T-helper 2 cell treated with Interferon-gamma antibody and Interleukin-4, amounts not matched to agents 5 μg/mL and 100 μg/mL, for 36 hours (primary cell): Measurements from ENCODE around the gene S100Z.
"Not testable (repeated sequence)": the region's sequence is repeated elsewhere in the genome, so short reads cannot be mapped to it uniquely, and the experiment has no call there.

Source experiments
- DNase-seq: peaks from one replicate; pipeline ENCODE4 v3.0.0; 2021; ENCODE audit warnings: low spot score
- H3K27ac Mint-ChIP-seq: one replicate; pipeline ENCODE4 v1.8.0; 2021; ENCODE audit warnings: mild to moderate bottlenecking, mixed read lengths
- H3K27me3 Mint-ChIP-seq: one replicate; pipeline ENCODE4 v1.8.0; 2021; ENCODE audit warnings: low read depth, mixed read lengths
- H3K36me3 Mint-ChIP-seq: one replicate; pipeline ENCODE4 v1.8.0; 2021; ENCODE audit warnings: low read depth, mixed read lengths
- H3K4me1 Mint-ChIP-seq: one replicate; pipeline ENCODE4 v1.8.0; 2021; ENCODE audit warnings: low read depth, mixed read lengths
- H3K4me3 Mint-ChIP-seq: one replicate; pipeline ENCODE4 v1.8.0; 2022; ENCODE audit warnings: mild to moderate bottlenecking, moderate library complexity, mixed read lengths
- H3K9me3 Mint-ChIP-seq: one replicate; pipeline ENCODE4 v1.8.0; 2021; ENCODE audit warnings: mixed read lengths

The S100Z gene

GRCh38 chr5:76930083-76930482, 80.3 kb downstream of the S100Z start:
- Mint-ChIP-seq H3K4me1 (no peaks in the 10 kb centered on the region), H3K27ac (no peak overlapping the region), H3K36me3 (no peaks in the 10 kb centered on the region)

DNA sequence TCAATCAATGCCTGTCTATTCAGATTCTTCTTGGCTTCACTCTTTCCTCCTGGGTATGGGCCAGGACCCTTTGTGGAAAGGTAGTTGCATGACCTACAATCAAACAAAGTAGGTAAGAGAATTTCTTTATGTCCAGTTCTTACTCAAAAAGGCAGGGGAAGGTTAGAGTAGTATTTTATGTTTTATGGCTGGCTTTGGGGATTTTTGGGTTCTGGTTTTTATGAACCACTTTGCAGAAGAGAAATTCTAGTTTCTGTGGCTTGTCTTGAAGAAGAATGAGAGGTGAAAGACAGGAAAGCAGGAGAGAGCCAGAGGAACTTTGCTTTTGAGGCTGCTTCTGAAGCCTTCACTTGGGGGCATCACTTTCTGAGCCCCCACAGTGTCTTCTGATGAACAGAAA, 88.4 kb downstream of the S100Z start:
- H3K27me3 Mint-ChIP-seq: peaks cover 7% of the 10 kb centered on the region
- DNase-seq: no peak
- no peak overlapping the region for H3K4me3 Mint-ChIP-seq
- H3K4me1 Mint-ChIP-seq: no peaks in the 10 kb centered on the region
- no peak overlapping the region for H3K27ac Mint-ChIP-seq
- no peaks in the 10 kb centered on the region for H3K9me3 Mint-ChIP-seq
- no peaks in the 10 kb centered on the region for H3K36me3 Mint-ChIP-seq

More at GRCh38 chr5:76930083-76930482, 80.3 kb downstream of the S100Z start:
- no peak for DNase-seq
- H3K9me3 Mint-ChIP-seq: no peaks in the 10 kb centered on the region
- H3K27me3 Mint-ChIP-seq: peaks cover 19% of the 10 kb centered on the region
- no peak overlapping the region for H3K4me3 Mint-ChIP-seq

GRCh38 chr5:76941000-76941399, 91.2 kb downstream of the S100Z start:
- H3K9me3 Mint-ChIP-seq: no peaks in the 10 kb centered on the region
- no peak for DNase-seq
- peaks cover 25% of the 10 kb centered on the region for H3K27me3 Mint-ChIP-seq
- H3K27ac Mint-ChIP-seq: no peak overlapping the region
- no peaks in the 10 kb centered on the region for H3K36me3 Mint-ChIP-seq
- H3K4me1 Mint-ChIP-seq: no peaks in the 10 kb centered on the region
- H3K4me3 Mint-ChIP-seq: no peak overlapping the region

DNA sequence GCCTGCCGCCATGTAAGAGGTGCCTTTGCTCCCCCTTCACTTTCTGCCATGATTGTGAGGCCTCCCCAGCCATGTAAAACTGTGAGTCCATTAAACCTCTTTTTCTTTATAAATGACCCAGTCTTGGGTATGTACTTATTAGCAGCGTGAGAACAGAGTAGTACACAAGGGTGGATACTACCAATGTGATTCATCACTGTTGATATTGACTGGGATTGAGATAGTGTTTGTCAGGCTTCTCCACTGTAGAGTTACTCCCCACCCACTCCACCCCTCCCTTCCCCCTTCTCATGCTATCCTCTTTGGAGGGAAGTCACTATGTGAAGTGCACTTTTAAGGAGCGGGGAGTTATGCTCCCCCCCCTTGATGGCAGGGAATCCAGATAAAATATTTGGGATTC, 91.6 kb downstream of the S100Z start:
- Mint-ChIP-seq H3K4me1 (no peaks in the 10 kb centered on the region), H3K9me3 (no peaks in the 10 kb centered on the region), H3K36me3 (no peaks in the 10 kb centered on the region), H3K27me3 (peaks cover 29% of the 10 kb centered on the region), H3K4me3 (no peak overlapping the region), H3K27ac (no peak overlapping the region)
- no peak for DNase-seq

- Mint-ChIP-seq H3K4me1 (no peaks in the 10 kb centered on the region), H3K4me3 (no peak overlapping the region), H3K9me3 (no peaks in the 10 kb centered on the region), H3K27ac (no peak overlapping the region), H3K36me3 (no peaks in the 10 kb centered on the region), H3K27me3 (peaks cover 34% of the 10 kb centered on the region)
- DNase-seq: no peak
Observed at GRCh38 chr5:76942581-76942980, 92.8 kb downstream of the S100Z start.

- Mint-ChIP-seq H3K4me1 (no peaks in the 10 kb centered on the region), H3K27me3 (peaks cover 36% of the 10 kb centered on the region), H3K36me3 (no peaks in the 10 kb centered on the region), H3K9me3 (no peaks in the 10 kb centered on the region), H3K27ac (no peak overlapping the region), H3K4me3 (no peak overlapping the region)
- DNase-seq: no peak
Observed at GRCh38 chr5:76943006-76943405, 93.2 kb downstream of the S100Z start.

- Mint-ChIP-seq H3K4me1 (no peaks in the 10 kb centered on the region), H3K36me3 (no peaks in the 10 kb centered on the region), H3K4me3 (no peak overlapping the region), H3K27ac (no peak overlapping the region), H3K9me3 (no peaks in the 10 kb centered on the region), H3K27me3 (peaks cover 45% of the 10 kb centered on the region)
- DNase-seq: no peak
Observed at GRCh38 chr5:76944638-76945037, 94.8 kb downstream of the S100Z start.

DNA sequence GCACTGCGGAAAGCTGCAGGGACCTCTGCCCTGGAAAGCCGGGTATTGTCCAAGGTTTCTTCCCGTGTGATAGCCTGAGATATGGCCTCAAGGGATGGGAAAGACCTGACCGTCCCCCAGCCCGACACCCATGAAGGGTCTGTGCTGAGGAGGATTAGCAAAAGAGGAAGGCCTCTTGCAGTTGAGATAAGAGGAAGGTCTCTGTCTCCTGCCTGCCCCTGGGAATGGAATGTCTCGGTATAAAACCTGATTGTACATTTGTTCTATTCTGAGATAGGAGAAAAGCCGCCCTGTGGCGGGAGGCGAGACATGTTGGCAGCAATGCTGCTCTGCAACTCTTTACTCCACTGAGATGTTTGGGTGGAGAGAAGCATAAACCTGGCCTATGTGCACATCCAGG, 95.4 kb downstream of the S100Z start:
- H3K4me1 Mint-ChIP-seq, H3K4me3 Mint-ChIP-seq, DNase-seq, H3K27ac Mint-ChIP-seq, H3K36me3 Mint-ChIP-seq, H3K9me3 Mint-ChIP-seq: not testable (repeated sequence)
- peaks cover 49% of the 10 kb centered on the region for H3K27me3 Mint-ChIP-seq

GRCh38 chr5:76946090-76946489, 96.3 kb downstream of the S100Z start:
- no peaks in the 10 kb centered on the region for H3K4me1 Mint-ChIP-seq
- H3K27me3 Mint-ChIP-seq: peaks cover 58% of the 10 kb centered on the region
- no peak overlapping the region for H3K4me3 Mint-ChIP-seq
- H3K36me3 Mint-ChIP-seq: no peaks in the 10 kb centered on the region
- DNase-seq: no peak
- no peak overlapping the region for H3K27ac Mint-ChIP-seq
- no peaks in the 10 kb centered on the region for H3K9me3 Mint-ChIP-seq

DNA sequence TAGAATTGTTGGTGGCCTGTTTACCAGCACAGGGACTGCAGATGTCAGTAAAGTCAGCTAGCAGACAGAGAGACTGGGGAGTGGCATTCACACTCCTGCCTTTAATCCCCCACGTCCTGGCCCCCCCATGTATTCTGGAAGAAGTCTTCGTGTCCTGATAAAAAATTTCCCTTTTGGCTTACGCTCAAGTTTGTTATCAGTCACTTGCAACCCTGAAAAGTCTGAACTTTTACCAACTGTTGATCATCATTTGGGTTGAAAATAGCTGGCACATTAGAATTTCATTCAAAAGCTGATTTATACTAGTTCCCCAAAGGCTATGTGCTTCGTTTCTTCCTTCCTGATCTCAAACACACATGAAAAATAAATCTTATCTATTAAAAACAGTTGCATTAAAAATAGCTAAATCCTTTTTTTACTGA, 97.3 kb downstream of the S100Z start:
- no peak for DNase-seq
- no peaks in the 10 kb centered on the region for H3K36me3 Mint-ChIP-seq
- H3K4me1 Mint-ChIP-seq: no peaks in the 10 kb centered on the region
- H3K27ac Mint-ChIP-seq: no peak overlapping the region
- H3K4me3 Mint-ChIP-seq: no peak overlapping the region
- H3K9me3 Mint-ChIP-seq: no peaks in the 10 kb centered on the region
- H3K27me3 Mint-ChIP-seq: peaks cover 63% of the 10 kb centered on the region

- no peaks in the 10 kb centered on the region for H3K9me3 Mint-ChIP-seq
- H3K27me3 Mint-ChIP-seq: peaks cover 67% of the 10 kb centered on the region
- H3K4me3 Mint-ChIP-seq: peak within 1 kb of the TSS; percentile 18
- H3K36me3 Mint-ChIP-seq: no peaks in the 10 kb centered on the region
- no peak for DNase-seq
- no peaks in the 10 kb centered on the region for H3K4me1 Mint-ChIP-seq
- H3K27ac Mint-ChIP-seq: no peak within 1 kb of the TSS
Observed at GRCh38 chr5:76952795-76953536, 103.2 kb downstream of the S100Z start, which contains the start of gene CRHBP. Gene CRHBP, plus strand, starts transcription at chr5:76953045. Its CDS starts 90 bp downstream, at chr5:76953135.

DNA sequence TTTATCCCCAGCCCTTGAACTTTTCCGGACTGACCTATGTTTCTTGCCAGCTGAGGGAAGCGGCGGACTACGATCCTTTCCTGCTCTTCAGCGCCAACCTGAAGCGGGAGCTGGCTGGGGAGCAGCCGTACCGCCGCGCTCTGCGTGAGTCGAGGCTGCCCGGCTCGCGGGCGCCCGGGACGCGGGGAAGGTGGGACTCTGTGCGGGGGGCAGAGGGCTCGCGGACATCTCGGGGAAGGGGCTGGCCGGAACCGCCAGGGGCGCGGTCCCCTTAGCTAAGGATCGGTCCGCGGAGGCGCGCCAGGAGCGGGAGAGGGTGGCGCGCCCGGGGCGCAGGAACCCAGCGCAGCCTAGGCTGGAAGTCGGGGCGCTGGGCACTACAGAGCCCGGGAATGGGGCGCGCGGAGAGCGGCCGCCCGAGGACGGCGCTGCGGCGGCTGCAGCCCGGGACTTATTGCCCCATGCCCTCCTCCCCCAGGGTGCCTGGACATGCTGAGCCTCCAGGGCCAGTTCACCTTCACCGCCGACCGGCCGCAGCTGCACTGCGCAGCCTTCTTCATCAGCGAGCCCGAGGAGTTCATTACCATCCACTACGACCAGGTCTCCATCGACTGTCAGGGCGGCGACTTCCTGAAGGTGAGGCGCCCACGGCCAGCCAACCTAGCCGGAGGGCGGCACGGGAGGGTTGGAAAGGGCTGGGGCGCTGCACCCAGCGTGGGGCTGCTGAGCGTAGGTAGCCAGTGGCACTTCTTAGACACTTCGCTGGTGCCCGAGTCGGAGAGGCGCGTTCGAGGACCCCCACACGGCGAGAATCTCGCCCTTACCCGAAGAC, 104.0 kb downstream of the S100Z start:
- Mint-ChIP-seq H3K4me3 (peak overlapping the region; percentile 18), H3K4me1 (peaks cover under 1% of the 10 kb centered on the region), H3K36me3 (peaks cover 1% of the 10 kb centered on the region), H3K9me3 (no peaks in the 10 kb centered on the region), H3K27ac (no peak overlapping the region), H3K27me3 (peaks cover 66% of the 10 kb centered on the region)
- no peak for DNase-seq

- Mint-ChIP-seq H3K9me3 (no peaks in the 10 kb centered on the region), H3K27ac (no peak overlapping the region), H3K4me1 (peaks cover 6% of the 10 kb centered on the region), H3K36me3 (peaks cover 1% of the 10 kb centered on the region), H3K27me3 (peaks cover 68% of the 10 kb centered on the region), H3K4me3 (peak overlapping the region; percentile 18)
- DNase-seq: no peak
Observed at GRCh38 chr5:76954383-76954763, 104.6 kb downstream of the S100Z start.

- Mint-ChIP-seq H3K4me1 (peaks cover 18% of the 10 kb centered on the region), H3K4me3 (no peak overlapping the region), H3K27ac (no peak overlapping the region), H3K36me3 (peaks cover 1% of the 10 kb centered on the region), H3K27me3 (peaks cover 56% of the 10 kb centered on the region), H3K9me3 (no peaks in the 10 kb centered on the region)
- no peak for DNase-seq
Observed at GRCh38 chr5:76956033-76956432, 106.2 kb downstream of the S100Z start.
